HG03066 (cell line): ENCODE data around the gene HPRT1.
"Not testable (repeated sequence)": the region's sequence is repeated elsewhere in the genome, so short reads cannot be mapped to it uniquely, and the experiment has no call there.

Experiments used
- ATAC-seq: cut with Tn5 transposase; IDR thresholded peaks from one replicate; pipeline ENCODE4 v1.9.1; 2021; ENCODE audit warnings: low read depth; ENCODE audit not compliant: unreplicated experiment

Gene HPRT1, protein sequence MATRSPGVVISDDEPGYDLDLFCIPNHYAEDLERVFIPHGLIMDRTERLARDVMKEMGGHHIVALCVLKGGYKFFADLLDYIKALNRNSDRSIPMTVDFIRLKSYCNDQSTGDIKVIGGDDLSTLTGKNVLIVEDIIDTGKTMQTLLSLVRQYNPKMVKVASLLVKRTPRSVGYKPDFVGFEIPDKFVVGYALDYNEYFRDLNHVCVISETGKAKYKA

DNA sequence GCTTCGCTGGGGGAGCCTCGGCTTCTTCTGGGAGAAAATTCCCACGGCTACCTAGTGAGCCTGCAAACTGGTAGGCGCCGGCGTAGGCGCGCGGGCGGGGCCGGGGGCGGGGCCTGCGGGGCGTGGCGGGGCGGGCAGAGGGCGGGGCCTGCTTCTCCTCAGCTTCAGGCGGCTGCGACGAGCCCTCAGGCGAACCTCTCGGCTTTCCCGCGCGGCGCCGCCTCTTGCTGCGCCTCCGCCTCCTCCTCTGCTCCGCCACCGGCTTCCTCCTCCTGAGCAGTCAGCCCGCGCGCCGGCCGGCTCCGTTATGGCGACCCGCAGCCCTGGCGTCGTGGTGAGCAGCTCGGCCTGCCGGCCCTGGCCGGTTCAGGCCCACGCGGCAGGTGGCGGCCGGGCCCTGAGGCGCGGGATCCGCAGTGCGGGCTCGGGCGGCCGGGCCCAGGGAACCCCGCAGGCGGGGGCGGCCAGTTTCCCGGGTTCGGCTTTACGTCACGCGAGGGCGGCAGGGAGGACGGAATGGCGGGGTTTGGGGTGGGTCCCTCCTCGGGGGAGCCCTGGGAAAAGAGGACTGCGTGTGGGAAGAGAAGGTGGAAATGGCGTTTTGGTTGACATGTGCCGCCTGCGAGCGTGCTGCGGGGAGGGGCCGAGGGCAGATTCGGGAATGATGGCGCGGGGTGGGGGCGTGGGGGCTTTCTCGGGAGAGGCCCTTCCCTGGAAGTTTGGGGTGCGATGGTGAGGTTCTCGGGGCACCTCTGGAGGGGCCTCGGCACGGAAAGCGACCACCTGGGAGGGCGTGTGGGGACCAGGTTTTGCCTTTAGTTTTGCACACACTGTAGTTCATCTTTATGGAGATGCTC is at the start of gene HPRT1:
Gene HPRT1 (plus strand): TSS at position 161 of the 857 bp plus-strand sequence. CDS start 147 bp downstream, at position 308.
- ATAC-seq, result peak; percentile 83

DNA sequence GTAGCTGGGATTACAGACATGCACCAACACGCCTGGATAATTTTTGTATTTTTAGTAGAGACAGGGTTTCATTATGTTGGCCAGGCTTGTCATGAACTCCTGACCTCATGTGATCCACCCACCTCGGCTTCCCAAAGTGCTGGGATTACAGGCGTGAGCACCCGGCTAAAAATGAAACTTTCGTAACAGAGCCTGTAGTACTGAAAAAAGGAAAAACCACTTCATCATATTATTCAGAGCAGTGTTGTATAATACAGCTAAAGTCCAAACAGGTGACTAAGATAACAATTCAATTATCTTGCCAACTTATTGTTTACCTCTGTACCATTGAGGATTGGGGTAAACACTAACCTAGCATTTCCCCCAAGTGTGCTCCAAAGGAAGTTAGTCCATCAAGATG is 43.9 kb upstream of the HPRT1 start:
- ATAC-seq, result no peak

GRCh38 chrX:134418317-134419113 is 41.5 kb upstream of the HPRT1 start:
- ATAC-seq, result no peak

DNA sequence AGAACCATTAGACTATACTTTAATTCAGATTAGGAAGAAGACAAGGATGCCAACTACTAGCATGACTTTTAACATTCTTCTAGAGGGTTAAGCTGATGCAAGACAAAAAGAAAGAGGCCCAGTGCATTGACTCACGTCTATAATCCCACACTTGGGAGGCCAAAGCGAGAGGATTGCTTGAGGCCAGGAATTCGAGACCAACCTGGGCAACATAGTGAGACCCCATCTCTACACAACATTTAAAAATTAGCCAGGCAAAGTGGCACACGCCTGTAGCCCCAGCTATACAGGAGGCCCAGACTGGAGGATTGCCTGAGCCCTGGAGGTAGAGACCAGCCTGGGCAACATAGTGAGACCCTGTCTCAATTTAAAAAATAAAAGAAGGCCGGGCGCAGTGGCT is 40.2 kb upstream of the HPRT1 start:
- no peak for ATAC-seq

DNA sequence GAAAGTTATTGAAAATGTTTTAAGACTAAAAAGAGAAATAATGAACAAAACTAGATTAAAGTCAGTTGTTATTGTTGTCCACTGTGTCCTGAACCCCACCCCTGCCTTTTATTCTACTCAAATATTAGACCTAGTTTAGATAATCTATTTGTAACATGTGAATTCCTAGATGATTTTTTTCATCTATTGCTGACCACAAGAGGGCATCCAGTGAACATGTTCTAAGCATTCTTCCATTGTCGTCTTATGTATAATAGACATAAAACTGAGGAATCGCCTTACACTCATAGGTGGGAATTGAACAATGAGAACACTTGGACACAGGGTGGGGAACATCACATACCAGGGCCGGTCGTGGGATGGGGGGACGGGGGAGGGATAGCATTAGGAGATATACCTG is 36.4 kb upstream of the HPRT1 start:
- no peak for ATAC-seq

DNA sequence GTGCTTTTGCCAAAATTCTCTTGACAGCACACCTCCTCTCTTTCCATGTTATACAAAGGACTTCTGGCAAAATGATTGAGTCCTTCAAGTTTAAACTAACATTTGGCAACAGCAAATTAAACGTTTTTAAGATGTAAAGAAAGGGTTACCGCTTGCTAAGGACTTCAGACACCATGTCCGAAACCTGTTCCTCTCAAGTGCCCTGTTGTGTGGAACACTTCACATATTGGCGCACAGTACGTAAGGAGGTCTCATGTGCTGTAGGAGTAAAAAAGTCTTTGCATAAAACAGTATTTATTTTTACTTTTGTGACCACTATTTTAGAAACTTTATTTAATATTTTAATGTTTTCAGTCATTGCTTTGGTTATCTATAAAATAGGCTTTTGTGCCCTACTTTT is 33.7 kb upstream of the HPRT1 start:
- ATAC-seq, result no peak

DNA sequence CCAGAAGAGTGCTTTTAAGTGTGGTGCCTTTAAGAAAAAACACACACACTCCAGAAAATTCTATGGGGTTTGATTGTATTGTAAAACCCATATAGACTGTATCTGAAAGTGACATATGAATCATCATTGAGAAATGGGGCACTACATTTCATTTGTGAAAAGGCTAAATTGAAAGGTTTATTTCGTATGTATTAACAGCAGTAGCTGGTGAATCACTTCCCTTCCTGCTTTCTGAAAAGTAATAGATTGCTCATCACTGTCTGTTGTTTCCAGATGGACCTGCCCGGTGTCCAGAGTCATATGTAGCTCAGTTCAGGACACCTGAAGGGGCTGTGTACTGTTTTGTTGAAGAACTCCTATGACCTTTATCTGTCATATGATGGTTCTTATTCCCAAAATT is 28.1 kb upstream of the HPRT1 start:
- peak; percentile 50 for ATAC-seq

GRCh38 chrX:134435894-134436293 is 24.1 kb upstream of the HPRT1 start:
- ATAC-seq, result no peak

- ATAC-seq, result peak; percentile 55
Observed at GRCh38 chrX:134443020-134443419, 16.9 kb upstream of the HPRT1 start.

DNA sequence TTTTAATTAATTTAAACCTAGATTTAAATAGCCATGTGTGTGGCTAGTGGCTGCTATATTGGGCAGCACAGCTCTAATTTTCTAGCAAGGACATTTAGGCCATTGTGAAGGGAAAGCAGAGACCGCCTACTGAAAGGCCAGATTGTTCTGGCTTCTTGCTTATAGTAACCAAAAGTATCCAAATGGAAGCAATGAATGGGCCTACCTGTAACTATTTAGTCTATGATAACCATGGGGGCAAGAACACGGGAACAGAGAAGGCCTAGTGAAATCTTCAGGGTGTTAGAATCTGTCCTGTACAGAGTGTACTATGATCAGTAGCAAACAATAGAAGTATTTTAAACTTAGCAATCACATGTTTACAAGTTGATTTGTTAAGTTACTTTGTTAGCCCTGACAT is 16.5 kb upstream of the HPRT1 start:
- no peak for ATAC-seq

DNA sequence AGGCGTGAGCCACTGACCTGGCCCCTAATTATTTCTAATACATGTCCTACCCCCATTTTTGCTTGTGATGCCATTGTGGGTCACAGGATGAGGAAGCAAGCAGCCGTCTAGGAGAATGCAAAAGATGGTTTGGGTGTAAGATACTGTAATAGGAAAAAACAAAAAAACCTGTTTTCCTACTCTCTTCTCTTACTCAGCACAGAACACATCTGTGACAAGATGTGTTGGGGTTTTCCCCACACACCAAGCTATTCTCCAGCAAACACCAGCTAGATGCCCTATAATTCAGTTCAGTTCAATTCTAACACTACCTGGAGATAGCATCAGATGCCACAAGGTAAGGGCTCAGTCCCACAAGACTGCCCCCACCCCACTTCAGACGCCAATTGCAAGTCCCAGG is 15.3 kb upstream of the HPRT1 start:
- no peak for ATAC-seq

DNA sequence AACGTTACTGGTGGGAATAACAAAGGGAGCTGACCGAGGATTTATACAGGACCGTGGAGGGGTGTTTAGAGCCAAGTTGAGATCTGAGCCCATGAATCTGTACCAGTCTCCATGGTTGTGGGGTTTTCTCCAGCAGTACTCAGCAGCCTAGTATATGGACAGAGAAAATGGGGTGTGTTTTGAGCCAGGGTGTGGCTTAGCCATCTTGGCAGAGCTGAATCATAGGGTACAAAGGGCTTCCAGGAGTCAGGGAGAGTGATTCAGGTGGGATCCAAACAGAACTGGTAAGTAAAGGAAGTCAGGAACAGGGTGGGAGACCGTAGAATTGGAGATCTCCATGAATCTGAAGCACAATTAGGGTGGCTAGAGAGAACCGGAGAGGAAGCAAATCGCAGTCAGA is 7.4 kb upstream of the HPRT1 start:
- ATAC-seq, result no peak

- no peak for ATAC-seq
Observed at GRCh38 chrX:134453631-134454030, 6.3 kb upstream of the HPRT1 start.

- no peak for ATAC-seq
Observed at GRCh38 chrX:134454506-134454905, 5.5 kb upstream of the HPRT1 start.

DNA sequence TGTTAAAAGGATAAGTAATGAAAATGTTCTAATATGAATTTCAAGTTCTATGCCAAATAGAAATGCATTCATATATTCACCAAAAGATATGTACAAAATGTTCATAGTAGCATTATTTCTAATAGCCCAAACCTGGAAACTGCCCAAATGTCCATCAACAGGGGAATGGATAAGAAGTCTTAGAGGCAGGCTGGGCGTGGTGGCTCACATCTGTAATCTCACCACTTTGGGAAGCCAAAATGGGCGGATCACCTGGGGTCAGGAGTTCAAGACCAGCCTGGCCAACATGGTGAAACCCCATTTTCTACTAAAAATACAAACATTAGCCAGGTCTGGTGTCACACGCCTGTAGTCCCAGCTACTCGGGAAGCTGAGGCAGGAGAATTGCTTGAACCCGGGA is 2.3 kb upstream of the HPRT1 start:
- no peak for ATAC-seq

DNA sequence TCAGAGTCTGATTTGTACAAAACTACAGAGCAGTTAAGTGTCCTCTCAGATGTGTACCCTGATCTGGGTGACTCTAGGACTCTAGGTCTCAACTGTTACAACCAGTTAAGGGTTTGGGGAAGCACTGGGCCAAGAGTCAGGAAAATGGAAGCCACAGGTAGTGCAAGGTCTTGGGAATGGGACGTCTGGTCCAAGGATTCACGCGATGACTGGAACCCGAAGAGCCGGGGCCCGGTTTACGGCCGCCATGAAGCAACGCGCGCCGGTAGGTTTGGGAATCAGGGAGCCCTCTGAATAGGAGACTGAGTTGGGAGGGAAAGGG is 321 bp upstream of the HPRT1 start:
- peak; percentile 15 for ATAC-seq

DNA sequence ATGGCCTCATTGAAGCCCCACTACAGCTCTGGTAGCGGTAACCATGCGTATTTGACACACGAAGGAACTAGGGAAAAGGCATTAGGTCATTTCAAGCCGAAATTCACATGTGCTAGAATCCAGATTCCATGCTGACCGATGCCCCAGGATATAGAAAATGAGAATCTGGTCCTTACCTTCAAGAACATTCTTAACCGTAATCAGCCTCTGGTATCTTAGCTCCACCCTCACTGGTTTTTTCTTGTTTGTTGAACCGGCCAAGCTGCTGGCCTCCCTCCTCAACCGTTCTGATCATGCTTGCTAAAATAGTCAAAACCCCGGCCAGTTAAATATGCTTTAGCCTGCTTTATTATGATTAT is 876 bp downstream of the HPRT1 start:
- no peak for ATAC-seq

DNA sequence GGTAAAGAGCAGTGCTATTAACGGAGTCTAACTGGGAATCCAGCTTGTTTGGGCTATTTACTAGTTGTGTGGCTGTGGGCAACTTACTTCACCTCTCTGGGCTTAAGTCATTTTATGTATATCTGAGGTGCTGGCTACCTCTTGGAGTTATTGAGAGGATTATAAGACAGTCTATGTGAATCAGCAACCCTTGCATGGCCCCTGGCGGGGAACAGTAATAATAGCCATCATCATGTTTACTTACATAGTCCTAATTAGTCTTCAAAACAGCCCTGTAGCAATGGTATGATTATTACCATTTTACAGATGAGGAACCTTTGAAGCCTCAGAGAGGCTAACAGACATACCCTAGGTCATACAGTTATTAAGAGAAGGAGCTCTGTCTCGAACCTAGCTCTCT is 1.5 kb downstream of the HPRT1 start:
- ATAC-seq, result no peak

GRCh38 chrX:134462927-134463326 is 3.0 kb downstream of the HPRT1 start:
- no peak for ATAC-seq

DNA sequence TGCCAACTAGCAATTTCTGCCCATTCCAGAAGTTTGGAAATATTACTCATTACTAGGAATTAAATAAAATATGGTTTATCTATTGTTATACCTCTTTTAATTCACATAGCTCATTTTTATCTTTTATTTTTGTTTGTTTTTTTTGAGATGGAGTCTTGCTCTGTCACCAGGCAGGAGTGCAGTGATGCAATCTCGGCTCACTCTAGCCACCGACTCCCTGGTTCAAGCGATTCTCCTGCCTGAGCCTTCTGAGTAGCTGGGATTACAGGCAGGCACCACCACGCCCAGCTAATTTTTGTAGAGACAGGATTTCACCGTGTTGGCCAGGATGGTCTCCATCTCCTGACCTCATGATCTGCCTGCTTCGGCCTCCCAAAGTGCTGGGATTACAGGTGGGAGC is 4.5 kb downstream of the HPRT1 start:
- not testable (repeated sequence) for ATAC-seq

DNA sequence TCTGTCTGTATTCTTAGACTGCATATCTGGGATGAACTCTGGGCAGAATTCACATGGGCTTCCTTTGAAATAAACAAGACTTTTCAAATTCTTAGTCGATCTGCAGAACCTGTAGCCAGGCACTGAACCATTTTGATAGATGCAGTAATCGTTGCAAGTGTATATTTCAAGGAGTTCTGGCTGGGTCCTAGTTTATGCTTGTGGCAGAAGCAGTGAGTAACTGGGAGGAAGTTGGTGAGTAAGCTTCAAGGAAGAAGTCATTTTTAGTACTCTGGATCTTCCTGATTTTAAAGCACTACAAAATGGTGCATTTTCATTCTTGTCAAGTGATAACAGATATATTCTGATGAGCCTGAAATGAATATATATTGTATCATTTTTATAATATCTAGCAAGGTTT is 9.5 kb downstream of the HPRT1 start:
- no peak for ATAC-seq

GRCh38 chrX:134470013-134470412 is 10.0 kb downstream of the HPRT1 start:
- ATAC-seq, result no peak
